Panc1 (cell line): ENCODE measurements around the gene ADGRE1. TPM values are rescaled to one million over a fixed set of nuclear protein-coding genes. Genes with fewer than 3 reads are reported as not detected.

Experiments
- ATAC-seq: fragments of 200-7000 bp; cut with Tn5 transposase; 2 replicates; pipeline ENCODE4 v1.9.1; 2020; ENCODE audit warnings: mild to moderate bottlenecking, moderate library complexity
- BruUV-seq: library from RNA; stranded (reverse); fragments of 400-500 nt; replicated peaks from 2 replicates; lab custom pipeline; 2021; lab: Mats Ljungman, UMichigan
- CTCF ChIA-PET: fragments of 300-600 bp; sonication (Branson Sonifier 250); formaldehyde crosslinking; loops from one replicate; lab custom pipeline; 2022; ENCODE audit warnings: antibody characterized with exemption; lab: Charles Lee
- POLR2A ChIA-PET: fragments of 300-600 bp; sonication (Branson Sonifier 250); formaldehyde crosslinking; loops from one replicate; lab custom pipeline; 2022; ENCODE audit warnings: antibody characterized with exemption; lab: Charles Lee
- DNase-seq: peaks from one replicate; pipeline ENCODE4 v3.0.0-alpha.2; 2010; ENCODE audit warnings: low read depth, low spot score
- H3K27ac ChIP-seq: 2 replicates; pipeline ENCODE4 v1.5.1; 2011; ENCODE audit warnings: mild to moderate bottlenecking, low read length, inconsistent platforms
- H3K27me3 ChIP-seq: fragments of 200-500 bp; sonication (Bioruptor generic); 2 replicates; pipeline ENCODE4 v1.6.0; 2014; ENCODE audit warnings: low read length, inconsistent platforms; ENCODE audit not compliant: control insufficient read depth, insufficient read depth
- H3K36me3 ChIP-seq: fragments of 200-500 bp; sonication (Bioruptor generic); 2 replicates; pipeline ENCODE4 v1.5.1; 2014; ENCODE audit warnings: inconsistent platforms, mild to moderate bottlenecking, low read length, moderate library complexity; ENCODE audit not compliant: control insufficient read depth, insufficient read depth
- H3K4me1 ChIP-seq: 2 replicates; pipeline ENCODE4 v1.5.1; 2011; ENCODE audit warnings: inconsistent platforms, mild to moderate bottlenecking, low read length, moderate library complexity; ENCODE audit not compliant: control insufficient read depth, insufficient read depth
- H3K4me3 ChIP-seq, 2 experiments: 2 replicates each; pipeline ENCODE4 v1.5.1; 2011 to 2012; ENCODE audit warnings: low read depth in 2 of 2, low read length in 2 of 2, mild to moderate bottlenecking in 2 of 2, inconsistent platforms in 1 of 2, moderate library complexity in 1 of 2
- H3K9me3 ChIP-seq: fragments of 200-500 bp; sonication (Bioruptor generic); 2 replicates; pipeline ENCODE4 v1.5.1; 2014; ENCODE audit warnings: low read depth, mild to moderate bottlenecking, inconsistent platforms, low read length, moderate library complexity; ENCODE audit not compliant: control insufficient read depth, insufficient read depth
- POLR2AphosphoS5 ChIP-seq: IDR thresholded peaks from 2 replicates; pipeline ENCODE4 v1.6.1; 2012; ENCODE audit warnings: mild to moderate bottlenecking, low read depth, low read length, moderate library complexity
- SIN3A ChIP-seq: IDR thresholded peaks from 2 replicates; pipeline ENCODE4 v1.6.1; 2012; ENCODE audit warnings: low read depth, mild to moderate bottlenecking, low read length, moderate library complexity, borderline replicate concordance; ENCODE audit not compliant: insufficient read depth
- TCF7L2 ChIP-seq: IDR thresholded peaks from 2 replicates; pipeline ENCODE4 v1.6.1; 2011; ENCODE audit warnings: mild to moderate bottlenecking, low read depth, low read length, inconsistent platforms
- in situ Hi-C: cut with HindIII; loops from 2 replicates; pipeline ENCODE4 v1.10.0; 2016; ENCODE audit warnings: low sequenced_read_pairs, low pct_unique_long_range_greater_than_20kb
- intact Hi-C: fragments of 100-400 bp; cut with micrococcal nuclease; formaldehyde crosslinking; loops from one replicate; pipeline ENCODE4 v1.10.0; 2022; ENCODE audit not compliant: unreplicated experiment
- total RNA-seq: library from RNA; stranded (reverse); gene quantifications from one replicate; pipeline ENCODE4 v1.2.1, GENCODE V29; 2021; ENCODE audit not compliant: unreplicated experiment
- TF ChIP-seq, protein P1 (sequence below), 2 experiments: IDR thresholded peaks; 2 replicates each; pipeline ENCODE4 v1.6.1; 2011 to 2012; ENCODE audit warnings: low read depth in 2 of 2, control low read depth in 1 of 2, low read length in 1 of 2, mild to moderate bottlenecking in 1 of 2, moderate library complexity in 1 of 2; ENCODE audit not compliant: insufficient read depth in 1 of 2
- TF ChIP-seq, protein P2 (sequence below): fragments of 450-650 bp; IDR thresholded peaks from 2 replicates; pipeline ENCODE4 v1.5.1; 2017; ENCODE audit warnings: mild to moderate bottlenecking

ADGRE1 gene
- total RNA-seq, 1 experiment from 2014 or later, result 0.08 TPM

DNA sequence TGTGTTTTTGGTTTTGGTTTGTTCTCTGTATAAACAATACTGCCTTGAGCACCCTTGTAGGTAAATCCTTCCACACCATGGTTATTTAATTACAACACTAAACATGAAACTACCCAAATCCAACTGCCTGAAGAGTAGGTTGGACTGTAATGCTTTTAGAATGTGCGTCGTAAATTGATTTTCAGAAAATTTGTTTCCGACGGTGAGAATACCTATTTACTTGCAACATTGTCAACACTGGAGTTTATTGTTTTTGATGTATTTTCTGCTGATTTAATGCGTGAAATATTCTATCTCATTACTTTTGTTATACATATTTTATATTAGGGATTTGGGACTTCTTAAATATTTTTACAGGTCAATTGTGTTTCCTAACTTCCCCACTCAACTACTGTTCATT is 48.2 kb downstream of the ADGRE1 start:
- Histone ChIP-seq H3K4me1 (no peaks in the 10 kb centered on the region), H3K36me3 (no peaks in the 10 kb centered on the region), H3K9me3 (no peaks in the 10 kb centered on the region), H3K27ac (no peak overlapping the region), H3K27me3 (no peaks in the 10 kb centered on the region; the same call in 1 of the 2 replicates), H3K4me3 (no peak overlapping the region)
- DNase-seq (no peak), ATAC-seq (no peak)
- ChIA-PET CTCF (no interaction called here), POLR2A (no interaction called here)
- in situ Hi-C loops, result no loop called here
- no peak for TF ChIP-seq SIN3A
- intact Hi-C loops, result no loop called here
- no TSS peak for BruUV-seq

DNA sequence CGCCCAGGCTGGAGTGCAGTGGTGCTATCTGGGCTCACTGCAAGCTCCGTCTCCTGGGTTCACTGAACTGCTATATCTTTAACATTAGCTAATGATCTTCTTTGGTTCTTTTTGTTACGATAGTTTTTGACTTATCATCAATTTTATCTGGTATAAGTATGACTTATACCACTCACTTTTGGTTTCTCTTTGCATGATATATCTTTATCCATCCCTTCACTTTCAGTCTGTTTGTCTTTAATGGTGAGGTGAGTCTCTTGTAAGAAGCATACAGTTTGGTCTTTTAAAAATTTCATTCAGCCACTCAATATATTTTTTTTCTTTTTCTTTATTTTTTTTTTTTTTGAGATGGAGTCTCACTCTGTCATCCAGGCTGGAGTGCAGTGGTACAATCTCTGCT is 58.4 kb downstream of the ADGRE1 start:
- H3K9me3 ChIP-seq, result no peaks in the 10 kb centered on the region
- ChIA-PET CTCF (no interaction called here), POLR2A (no interaction called here)
- in situ Hi-C loops (no loop called here), intact Hi-C loops (no loop called here)
- H3K27ac ChIP-seq, result no peak overlapping the region
- H3K36me3 ChIP-seq, result no peaks in the 10 kb centered on the region
- DNase-seq (no peak), ATAC-seq (no peak)
- TF ChIP-seq, protein P1, sequence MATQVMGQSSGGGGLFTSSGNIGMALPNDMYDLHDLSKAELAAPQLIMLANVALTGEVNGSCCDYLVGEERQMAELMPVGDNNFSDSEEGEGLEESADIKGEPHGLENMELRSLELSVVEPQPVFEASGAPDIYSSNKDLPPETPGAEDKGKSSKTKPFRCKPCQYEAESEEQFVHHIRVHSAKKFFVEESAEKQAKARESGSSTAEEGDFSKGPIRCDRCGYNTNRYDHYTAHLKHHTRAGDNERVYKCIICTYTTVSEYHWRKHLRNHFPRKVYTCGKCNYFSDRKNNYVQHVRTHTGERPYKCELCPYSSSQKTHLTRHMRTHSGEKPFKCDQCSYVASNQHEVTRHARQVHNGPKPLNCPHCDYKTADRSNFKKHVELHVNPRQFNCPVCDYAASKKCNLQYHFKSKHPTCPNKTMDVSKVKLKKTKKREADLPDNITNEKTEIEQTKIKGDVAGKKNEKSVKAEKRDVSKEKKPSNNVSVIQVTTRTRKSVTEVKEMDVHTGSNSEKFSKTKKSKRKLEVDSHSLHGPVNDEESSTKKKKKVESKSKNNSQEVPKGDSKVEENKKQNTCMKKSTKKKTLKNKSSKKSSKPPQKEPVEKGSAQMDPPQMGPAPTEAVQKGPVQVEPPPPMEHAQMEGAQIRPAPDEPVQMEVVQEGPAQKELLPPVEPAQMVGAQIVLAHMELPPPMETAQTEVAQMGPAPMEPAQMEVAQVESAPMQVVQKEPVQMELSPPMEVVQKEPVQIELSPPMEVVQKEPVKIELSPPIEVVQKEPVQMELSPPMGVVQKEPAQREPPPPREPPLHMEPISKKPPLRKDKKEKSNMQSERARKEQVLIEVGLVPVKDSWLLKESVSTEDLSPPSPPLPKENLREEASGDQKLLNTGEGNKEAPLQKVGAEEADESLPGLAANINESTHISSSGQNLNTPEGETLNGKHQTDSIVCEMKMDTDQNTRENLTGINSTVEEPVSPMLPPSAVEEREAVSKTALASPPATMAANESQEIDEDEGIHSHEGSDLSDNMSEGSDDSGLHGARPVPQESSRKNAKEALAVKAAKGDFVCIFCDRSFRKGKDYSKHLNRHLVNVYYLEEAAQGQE (IDR thresholded peaks at IDR 0.05; ENCODE audit: insufficient read depth in 1 of 2, low read depth in 2 of 2, low read length in 1 of 2), result no peak
- no peak for TF ChIP-seq TCF7L2
- no peak for TF ChIP-seq POLR2AphosphoS5
- no peak for TF ChIP-seq SIN3A
- TF ChIP-seq, protein P2, sequence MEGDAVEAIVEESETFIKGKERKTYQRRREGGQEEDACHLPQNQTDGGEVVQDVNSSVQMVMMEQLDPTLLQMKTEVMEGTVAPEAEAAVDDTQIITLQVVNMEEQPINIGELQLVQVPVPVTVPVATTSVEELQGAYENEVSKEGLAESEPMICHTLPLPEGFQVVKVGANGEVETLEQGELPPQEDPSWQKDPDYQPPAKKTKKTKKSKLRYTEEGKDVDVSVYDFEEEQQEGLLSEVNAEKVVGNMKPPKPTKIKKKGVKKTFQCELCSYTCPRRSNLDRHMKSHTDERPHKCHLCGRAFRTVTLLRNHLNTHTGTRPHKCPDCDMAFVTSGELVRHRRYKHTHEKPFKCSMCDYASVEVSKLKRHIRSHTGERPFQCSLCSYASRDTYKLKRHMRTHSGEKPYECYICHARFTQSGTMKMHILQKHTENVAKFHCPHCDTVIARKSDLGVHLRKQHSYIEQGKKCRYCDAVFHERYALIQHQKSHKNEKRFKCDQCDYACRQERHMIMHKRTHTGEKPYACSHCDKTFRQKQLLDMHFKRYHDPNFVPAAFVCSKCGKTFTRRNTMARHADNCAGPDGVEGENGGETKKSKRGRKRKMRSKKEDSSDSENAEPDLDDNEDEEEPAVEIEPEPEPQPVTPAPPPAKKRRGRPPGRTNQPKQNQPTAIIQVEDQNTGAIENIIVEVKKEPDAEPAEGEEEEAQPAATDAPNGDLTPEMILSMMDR, result no peak
- no peaks in the 10 kb centered on the region for H3K4me1 ChIP-seq
- no TSS peak for BruUV-seq
- no peak overlapping the region for H3K4me3 ChIP-seq
- peaks cover 6% of the 10 kb centered on the region; the same call in 1 of the 2 replicates for H3K27me3 ChIP-seq

DNA sequence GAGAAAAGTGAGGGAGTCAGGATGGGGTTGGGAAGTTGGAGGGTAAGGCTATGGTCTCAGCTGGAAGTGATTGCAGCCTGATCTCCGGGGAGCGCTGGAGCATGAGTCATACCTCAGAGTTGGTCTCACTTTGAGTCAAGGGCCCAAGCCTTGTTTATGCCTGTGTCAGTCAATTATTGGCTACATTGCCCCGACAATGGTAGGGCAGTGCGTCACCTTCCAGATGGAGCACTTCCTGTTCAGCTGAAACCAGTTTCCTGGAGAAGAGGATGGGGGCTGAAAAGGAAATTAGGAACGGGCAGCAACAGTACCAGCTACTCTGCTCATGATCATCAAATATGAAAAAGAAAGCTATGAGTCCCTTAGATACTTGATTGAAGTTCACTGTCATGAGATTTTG is 60.4 kb downstream of the ADGRE1 start:
- CTCF ChIA-PET, result no interaction called here
- H3K9me3 ChIP-seq, result no peaks in the 10 kb centered on the region
- intact Hi-C loops (no loop called here), in situ Hi-C loops (no loop called here)
- ATAC-seq (no peak), DNase-seq (no peak)
- TF ChIP-seq TCF7L2 (no peak), POLR2AphosphoS5 (no peak), SIN3A (no peak)
- TF ChIP-seq, protein P2, result no peak
- TF ChIP-seq, protein P1 (IDR thresholded peaks at IDR 0.05; ENCODE audit: insufficient read depth in 1 of 2, low read depth in 2 of 2, low read length in 1 of 2), result no peak
- no peak overlapping the region for H3K4me3 ChIP-seq
- H3K27ac ChIP-seq, result no peak overlapping the region
- POLR2A ChIA-PET, result no interaction called here
- no TSS peak for BruUV-seq
- H3K27me3 ChIP-seq, result peaks cover 2% of the 10 kb centered on the region; the same call in 1 of the 2 replicates
- no peaks in the 10 kb centered on the region for H3K4me1 ChIP-seq
- no peaks in the 10 kb centered on the region for H3K36me3 ChIP-seq
